Gastrocnemius medialis (tissue), 4 donors: ENCODE results near the gene MAB21L2.

Source experiments
- CTCF ChIP-seq, 5 experiments: fragments of 450-650 bp in 3 of 5; fragments of 200-600 bp in 2 of 5; sonication (generic) in 2 of 5; IDR thresholded peaks in 4 of 5; conservative IDR thresholded peaks in 1 of 5; 1 replicate in 4 of 5; 2 replicates in 1 of 5; pipeline ENCODE4 v1.5.1; 2016 to 2019; ENCODE audit warnings: antibody characterized with exemption in 5 of 5, mild to moderate bottlenecking in 3 of 5, moderate library complexity in 3 of 5
- POLR2A ChIP-seq, 2 donors: fragments of 450-650 bp; IDR thresholded peaks; one replicate each; pipeline ENCODE4 v1.6.1; 2017; ENCODE audit warnings: antibody characterized with exemption in 2 of 2, mild to moderate bottlenecking in 2 of 2, moderate library complexity in 2 of 2

GRCh38 chr4:150540959-150541360, 41.0 kb upstream of the MAB21L2 start:
- TF ChIP-seq CTCF (IDR thresholded peaks at IDR 0.05 in 4 of 5, conservative IDR thresholded peaks at IDR 0.05 in 1 of 5) (no peak), POLR2A (IDR thresholded peaks at IDR 0.05) (no peak)
